Immature natural killer cell (primary cell): ENCODE data around the gene ABHD17B. TPM values are rescaled to one million over a fixed set of nuclear protein-coding genes. Genes with fewer than 3 reads are reported as not detected.
"Not testable (repeated sequence)": the region's sequence is repeated elsewhere in the genome, so short reads cannot be mapped to it uniquely, and the experiment has no call there.

Source experiments
- DNase-seq, 3 donors: peaks; one replicate each; pipeline ENCODE4 v3.0.0; 2022; ENCODE audit warnings: mixed read lengths in 1 of 3
- H3K27ac Mint-ChIP-seq, 6 donors: one replicate each; pipeline ENCODE4 v1.8.0; 2020; ENCODE audit warnings: mixed read lengths in 6 of 6, mild to moderate bottlenecking in 5 of 6, inconsistent platforms in 4 of 6, moderate library complexity in 3 of 6
- H3K27me3 Mint-ChIP-seq, 3 donors: one replicate each; pipeline ENCODE4 v1.8.0; 2020 to 2021; ENCODE audit warnings: low read depth in 3 of 3, mild to moderate bottlenecking in 3 of 3, mixed read lengths in 3 of 3, moderate library complexity in 3 of 3, inconsistent platforms in 1 of 3
- H3K36me3 Mint-ChIP-seq, 3 donors: one replicate each; pipeline ENCODE4 v1.8.0; 2020; ENCODE audit warnings: mixed read lengths in 3 of 3, inconsistent platforms in 2 of 3, mild to moderate bottlenecking in 2 of 3
- H3K4me1 Mint-ChIP-seq, 2 donors: one replicate each; pipeline ENCODE4 v1.8.0; 2020; ENCODE audit warnings: inconsistent platforms in 2 of 2, mild to moderate bottlenecking in 2 of 2, mixed read lengths in 2 of 2, moderate library complexity in 1 of 2
- H3K4me3 Mint-ChIP-seq, 5 donors: one replicate each; pipeline ENCODE4 v1.8.0; 2020; ENCODE audit warnings: mild to moderate bottlenecking in 5 of 5, mixed read lengths in 5 of 5, inconsistent platforms in 3 of 5, moderate library complexity in 3 of 5
- H3K9me3 Mint-ChIP-seq, 6 donors: one replicate each; pipeline ENCODE4 v1.8.0; 2020; ENCODE audit warnings: mild to moderate bottlenecking in 6 of 6, mixed read lengths in 6 of 6, inconsistent platforms in 4 of 6, moderate library complexity in 3 of 6
- polyA plus RNA-seq, 3 donors: library from polyadenylated mRNA; unstranded; fragments of 300-500 nt; fragmentation: Illumina TruSeq; gene quantifications; one replicate each; pipeline ENCODE4 v1.2.3, GENCODE V29; 2021

ABHD17B gene
- polyA plus RNA-seq, 3 donors from 2014 or later, result 38.8 to 45.2 (median 39.5) TPM

DNA sequence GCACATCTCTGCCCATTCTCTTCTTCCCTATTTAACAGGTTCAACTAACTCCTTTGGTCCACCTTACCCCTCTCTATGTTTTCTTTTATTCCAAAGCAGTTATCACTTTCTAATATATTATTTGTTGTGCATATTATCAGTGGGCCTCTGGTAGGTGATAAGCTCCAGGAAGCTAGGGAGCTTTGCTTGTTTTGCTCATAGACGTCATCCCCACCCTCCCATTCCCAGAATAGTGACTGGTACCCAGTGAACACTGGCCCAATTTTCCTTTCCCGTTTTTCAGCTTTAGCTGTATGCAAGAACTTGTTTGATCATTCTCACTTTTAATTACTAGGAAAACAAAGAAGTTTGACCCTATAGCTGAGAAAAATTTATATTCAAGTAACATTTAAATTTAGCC, 6.9 kb downstream of the ABHD17B start:
- Mint-ChIP-seq H3K27me3 (no peaks in the 10 kb centered on the region), H3K4me3 (no peak overlapping the region), H3K27ac (peak overlapping the region in 1 of 6 donors; percentile 54), H3K4me1 (peaks cover 70 to 98% of the 10 kb centered on the region in 2 donors), H3K36me3 (peaks cover 4 to 5% (median 4%) of the 10 kb centered on the region in 3 donors), H3K9me3 (no peaks in the 10 kb centered on the region)
- DNase-seq, result no peak

DNA sequence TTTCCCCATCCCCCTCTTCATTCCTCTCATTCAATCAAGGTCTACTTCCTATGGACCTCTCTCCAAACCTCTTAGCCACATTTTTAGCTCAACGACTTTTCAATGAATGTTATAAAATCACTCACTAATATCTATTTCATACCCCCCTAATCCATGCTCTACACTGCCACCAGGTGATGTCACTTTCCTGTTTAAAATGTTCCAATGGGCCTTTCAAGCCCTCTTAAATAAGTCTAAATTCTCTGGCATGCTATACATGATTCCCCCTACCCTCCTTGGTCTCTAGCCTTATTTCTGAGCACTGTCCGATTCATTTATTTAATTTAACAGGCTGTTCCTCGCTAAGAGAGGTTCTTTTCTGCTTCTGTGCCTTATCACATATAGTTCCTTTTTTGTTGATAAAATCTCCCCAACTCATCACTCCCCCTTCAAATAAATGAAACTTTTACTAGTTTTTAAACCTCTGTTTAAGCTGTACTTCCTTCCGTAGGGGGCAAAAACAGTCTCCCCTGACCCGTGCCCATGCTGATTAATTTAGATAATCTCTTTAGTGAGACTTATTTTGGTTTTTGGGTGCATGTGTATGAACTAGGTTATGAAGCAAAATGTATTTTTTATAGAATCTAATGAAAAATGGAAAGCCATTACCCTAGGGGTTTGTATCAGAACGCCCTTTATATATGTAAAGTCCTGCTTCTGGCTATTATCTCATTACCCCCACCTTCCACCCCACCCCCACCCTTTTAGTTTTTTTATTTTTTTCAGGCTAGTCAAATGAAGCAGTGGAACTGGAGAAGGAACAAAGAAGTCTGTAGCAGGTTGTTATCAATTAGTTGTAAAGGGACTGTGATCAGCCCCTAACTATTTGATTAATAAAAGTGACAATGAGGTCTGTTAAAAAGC, 9.0 kb downstream of the ABHD17B start:
- H3K4me3 Mint-ChIP-seq, result peak overlapping the region in 4 of 5 donors; percentile 2 to 66 (median 16)
- H3K9me3 Mint-ChIP-seq, result no peaks in the 10 kb centered on the region
- H3K4me1 Mint-ChIP-seq, result peaks cover 69 to 98% of the 10 kb centered on the region in 2 donors
- DNase-seq, result no peak
- peak overlapping the region; percentile 21 to 76 (median 42) for H3K27ac Mint-ChIP-seq
- no peaks in the 10 kb centered on the region for H3K27me3 Mint-ChIP-seq
- H3K36me3 Mint-ChIP-seq, result peaks cover 0 to 5% (median 4%) of the 10 kb centered on the region in 3 donors

DNA sequence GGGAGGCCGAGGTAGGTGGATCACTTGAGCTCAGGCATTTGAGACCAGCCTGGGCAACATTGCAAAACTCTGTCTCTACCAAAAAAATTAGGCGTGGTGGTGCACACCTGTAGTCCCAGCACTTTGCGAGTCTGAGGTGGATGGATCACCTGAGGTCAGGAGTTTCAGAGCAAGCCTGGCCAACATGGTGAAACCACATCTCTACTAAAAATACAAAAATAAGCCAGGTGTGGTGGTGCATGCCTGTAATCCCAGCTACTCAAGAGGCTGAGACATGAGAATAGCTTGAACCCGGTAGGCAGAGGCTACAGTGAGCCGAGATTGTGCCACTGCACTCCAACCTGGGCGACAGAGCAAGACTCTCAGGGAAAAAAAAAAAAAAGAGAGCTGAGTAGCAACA, 12.2 kb downstream of the ABHD17B start:
- DNase-seq, H3K27me3 Mint-ChIP-seq, H3K36me3 Mint-ChIP-seq, H3K9me3 Mint-ChIP-seq: not testable (repeated sequence)
- Mint-ChIP-seq H3K4me3 (peak overlapping the region; percentile 54 to 83 (median 70)), H3K4me1 (peaks cover 86 to 96% of the 10 kb centered on the region in 2 donors), H3K27ac (peak overlapping the region; percentile 51 to 92 (median 82))

- H3K4me3 Mint-ChIP-seq, result peak overlapping the region; percentile 71 to 84 (median 78)
- peak; percentile 46 to 56 (median 50) for DNase-seq
These were observed 13.4 kb downstream of the ABHD17B start for GRCh38 chr9:71897577-71897976.

GRCh38 chr9:71896761-71897160, 14.2 kb downstream of the ABHD17B start:
- no peaks in the 10 kb centered on the region for H3K36me3 Mint-ChIP-seq
- H3K27me3 Mint-ChIP-seq, result peaks cover 0 to 2% (median 0%) of the 10 kb centered on the region in 3 donors
- H3K4me3 Mint-ChIP-seq, result peak overlapping the region; percentile 62 to 84 (median 71)
- DNase-seq, result no peak
- H3K4me1 Mint-ChIP-seq, result peaks cover 86 to 90% of the 10 kb centered on the region in 2 donors
- H3K27ac Mint-ChIP-seq, result peak overlapping the region; percentile 84 to 94 (median 92)
- no peaks in the 10 kb centered on the region for H3K9me3 Mint-ChIP-seq

More at GRCh38 chr9:71897577-71897976, 13.4 kb downstream of the ABHD17B start:
- H3K4me1 Mint-ChIP-seq, result peaks cover 92 to 94% of the 10 kb centered on the region in 2 donors
- H3K9me3 Mint-ChIP-seq, result no peaks in the 10 kb centered on the region
- peaks cover 0 to 2% (median 0%) of the 10 kb centered on the region in 3 donors for H3K27me3 Mint-ChIP-seq
- no peaks in the 10 kb centered on the region for H3K36me3 Mint-ChIP-seq
- H3K27ac Mint-ChIP-seq, result peak overlapping the region; percentile 73 to 94 (median 88)

- peaks cover 0 to 2% (median 0%) of the 10 kb centered on the region in 3 donors for H3K27me3 Mint-ChIP-seq
- DNase-seq, result no peak
- no peaks in the 10 kb centered on the region for H3K9me3 Mint-ChIP-seq
- H3K4me1 Mint-ChIP-seq, result peaks cover 86 to 90% of the 10 kb centered on the region in 2 donors
- peak overlapping the region; percentile 84 to 94 (median 92) for H3K27ac Mint-ChIP-seq
- H3K4me3 Mint-ChIP-seq, result peak overlapping the region; percentile 31 to 84 (median 63)
- no peaks in the 10 kb centered on the region for H3K36me3 Mint-ChIP-seq
These were observed 15.0 kb downstream of the ABHD17B start for GRCh38 chr9:71895955-71896354.

GRCh38 chr9:71895117-71895516, 15.9 kb downstream of the ABHD17B start:
- peak overlapping the region; percentile 67 to 94 (median 92) for H3K27ac Mint-ChIP-seq
- peak in 1 of 3 donors; percentile 19 for DNase-seq
- H3K4me3 Mint-ChIP-seq, result peak overlapping the region; percentile 31 to 84 (median 63)
- H3K9me3 Mint-ChIP-seq, result no peaks in the 10 kb centered on the region
- H3K27me3 Mint-ChIP-seq, result peaks cover 0 to 2% (median 0%) of the 10 kb centered on the region in 3 donors
- peaks cover 85 to 90% of the 10 kb centered on the region in 2 donors for H3K4me1 Mint-ChIP-seq
- no peaks in the 10 kb centered on the region for H3K36me3 Mint-ChIP-seq

GRCh38 chr9:71891557-71892189, 19.3 kb downstream of the ABHD17B start:
- Mint-ChIP-seq H3K4me3 (no peak overlapping the region), H3K4me1 (peaks cover 73 to 83% of the 10 kb centered on the region in 2 donors), H3K36me3 (no peaks in the 10 kb centered on the region), H3K27me3 (peaks cover 0 to 2% (median 0%) of the 10 kb centered on the region in 3 donors), H3K27ac (peak overlapping the region in 4 of 6 donors; percentile 6 to 82 (median 22)), H3K9me3 (no peaks in the 10 kb centered on the region)
- DNase-seq, result no peak

DNA sequence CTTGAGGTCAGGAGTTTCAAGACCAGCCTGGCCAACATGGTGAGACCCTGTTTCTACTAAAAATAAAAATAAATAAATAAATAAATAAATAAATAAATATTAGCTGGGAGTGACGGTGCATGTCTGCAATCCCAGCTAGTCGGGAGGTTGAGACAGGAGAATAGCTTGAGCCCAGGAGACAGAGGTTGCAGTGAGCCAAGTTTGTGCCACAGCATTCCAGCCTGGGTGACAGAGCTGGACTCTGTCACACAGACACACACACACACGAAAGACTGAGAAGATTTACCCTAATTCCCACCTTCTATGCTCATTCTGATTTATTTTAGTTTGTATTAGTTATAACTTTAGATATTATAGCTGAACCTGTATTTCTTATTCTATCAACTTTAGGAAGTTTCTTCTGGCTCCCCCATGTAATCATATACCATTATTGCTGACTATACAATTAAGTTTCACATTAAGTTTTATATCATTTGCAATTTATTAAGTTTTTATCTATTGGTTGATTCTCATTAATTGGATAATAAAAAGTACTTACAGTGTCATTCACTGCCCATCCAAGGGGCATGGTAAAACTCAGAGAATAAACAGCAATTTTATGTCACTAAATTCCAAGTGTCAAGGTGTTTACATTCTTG, 20.8 kb downstream of the ABHD17B start:
- no peaks in the 10 kb centered on the region for H3K9me3 Mint-ChIP-seq
- no peaks in the 10 kb centered on the region for H3K36me3 Mint-ChIP-seq
- no peak overlapping the region for H3K27ac Mint-ChIP-seq
- no peak overlapping the region for H3K4me3 Mint-ChIP-seq
- H3K27me3 Mint-ChIP-seq, result peaks cover 0 to 2% (median 0%) of the 10 kb centered on the region in 3 donors
- no peak for DNase-seq
- H3K4me1 Mint-ChIP-seq, result peaks cover 71 to 83% of the 10 kb centered on the region in 2 donors

GRCh38 chr9:71887362-71887761, 23.6 kb downstream of the ABHD17B start:
- peak overlapping the region in 3 of 5 donors; percentile 27 to 46 (median 38) for H3K4me3 Mint-ChIP-seq
- H3K27me3 Mint-ChIP-seq, result no peaks in the 10 kb centered on the region
- no peak for DNase-seq
- peak overlapping the region in 5 of 6 donors; percentile 5 to 60 (median 46) for H3K27ac Mint-ChIP-seq
- H3K9me3 Mint-ChIP-seq, result peaks cover 0 to 15% (median 8%) of the 10 kb centered on the region in 6 donors
- peaks cover 7 to 13% (median 7%) of the 10 kb centered on the region in 3 donors for H3K36me3 Mint-ChIP-seq
- peaks cover 61 to 80% of the 10 kb centered on the region in 2 donors for H3K4me1 Mint-ChIP-seq

DNA sequence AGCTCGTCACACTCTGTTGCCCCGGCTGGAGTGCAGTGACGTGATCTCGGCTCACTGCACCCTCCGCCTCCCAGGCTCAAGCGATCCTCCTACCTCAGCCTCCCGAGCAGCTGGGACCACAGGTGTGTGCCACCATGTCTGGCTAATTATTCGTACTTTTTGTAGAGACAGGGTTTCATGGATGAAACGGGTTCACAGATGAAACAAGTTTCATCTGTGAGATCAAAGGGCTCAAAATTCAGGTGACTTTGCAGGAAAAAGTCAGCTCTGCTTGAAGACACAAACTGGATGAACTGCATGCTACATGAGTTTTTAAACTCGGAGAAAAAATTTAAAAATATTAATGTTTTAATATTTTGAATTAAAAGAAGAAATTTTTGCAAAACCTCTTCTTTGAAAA, 24.5 kb downstream of the ABHD17B start:
- Mint-ChIP-seq H3K4me1 (peaks cover 63 to 82% of the 10 kb centered on the region in 2 donors), H3K36me3 (peaks cover 7 to 18% (median 8%) of the 10 kb centered on the region in 3 donors), H3K4me3 (peak overlapping the region in 1 of 5 donors; percentile 7), H3K27ac (peak overlapping the region in 3 of 6 donors; percentile 4 to 68 (median 50)), H3K9me3 (peaks cover 0 to 15% (median 8%) of the 10 kb centered on the region in 6 donors), H3K27me3 (no peaks in the 10 kb centered on the region)
- no peak for DNase-seq

DNA sequence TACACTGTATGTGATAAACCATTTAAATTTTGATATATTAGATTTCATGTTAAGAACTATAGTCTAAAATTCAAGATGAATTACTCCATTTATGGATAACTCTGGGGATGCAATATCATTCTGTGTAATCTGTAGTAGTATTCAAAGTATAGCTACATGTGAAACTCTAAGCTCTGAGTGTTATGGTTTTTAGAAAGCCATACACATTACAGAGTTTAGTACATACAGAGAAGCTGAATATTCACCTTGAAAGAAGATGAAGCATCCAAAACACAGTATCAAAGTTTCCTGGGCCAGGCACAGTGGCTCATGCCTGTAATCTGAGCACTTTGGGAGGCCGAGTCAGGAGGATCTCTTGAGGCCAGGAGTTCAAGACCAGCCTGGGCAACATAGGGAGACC, 25.0 kb downstream of the ABHD17B start:
- no peak for DNase-seq
- Mint-ChIP-seq H3K36me3 (peaks cover 8 to 22% (median 13%) of the 10 kb centered on the region in 3 donors), H3K27me3 (no peaks in the 10 kb centered on the region), H3K4me3 (peak overlapping the region in 1 of 5 donors; percentile 7), H3K9me3 (peaks cover 3 to 20% (median 11%) of the 10 kb centered on the region in 6 donors), H3K27ac (peak overlapping the region in 5 of 6 donors; percentile 4 to 70 (median 67)), H3K4me1 (peaks cover 62 to 82% of the 10 kb centered on the region in 2 donors)

DNA sequence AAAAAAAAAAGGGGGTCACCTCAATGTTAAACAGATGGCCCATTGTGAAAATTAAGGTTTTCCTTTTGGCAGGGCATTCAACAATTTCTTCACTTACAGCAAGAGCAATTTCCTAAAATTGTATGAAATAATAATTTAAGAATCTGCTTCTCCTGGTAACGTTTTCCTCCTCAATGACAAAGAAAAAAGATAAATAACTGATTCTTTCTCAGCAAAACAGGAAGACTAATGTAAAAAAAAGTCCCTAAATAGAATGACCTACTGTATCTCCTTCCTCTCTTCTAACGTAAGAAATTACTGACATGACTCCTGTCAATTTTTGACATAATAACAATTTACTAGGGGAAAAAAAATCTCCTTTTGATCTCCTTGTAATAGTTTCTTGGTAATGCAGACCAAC, 25.5 kb downstream of the ABHD17B start:
- Mint-ChIP-seq H3K27ac (peak overlapping the region; percentile 22 to 70 (median 68)), H3K4me1 (peaks cover 60 to 82% of the 10 kb centered on the region in 2 donors)

More for the DNA sequence above, 25.5 kb downstream of the ABHD17B start:
- H3K9me3 Mint-ChIP-seq, result peaks cover 5 to 24% (median 13%) of the 10 kb centered on the region in 6 donors
- no peaks in the 10 kb centered on the region for H3K27me3 Mint-ChIP-seq
- H3K36me3 Mint-ChIP-seq, result peaks cover 11 to 26% (median 16%) of the 10 kb centered on the region in 3 donors
- H3K4me3 Mint-ChIP-seq, result peak overlapping the region in 2 of 5 donors; percentile 7 to 13
- no peak for DNase-seq
